Panc1 (cell line): Measurements from ENCODE around the gene PAQR4. TPM values are rescaled to one million over a fixed set of nuclear protein-coding genes. Genes with fewer than 3 reads are reported as not detected.

Experiments
- ATAC-seq: fragments of 200-7000 bp; cut with Tn5 transposase; 2 replicates; pipeline ENCODE4 v1.9.1; 2020; ENCODE audit warnings: mild to moderate bottlenecking, moderate library complexity
- BruUV-seq: library from RNA; stranded (reverse); fragments of 400-500 nt; replicated peaks from 2 replicates; lab custom pipeline; 2021; lab: Mats Ljungman, UMichigan
- CTCF ChIA-PET: fragments of 300-600 bp; sonication (Branson Sonifier 250); formaldehyde crosslinking; loops from one replicate; lab custom pipeline; 2022; ENCODE audit warnings: antibody characterized with exemption; lab: Charles Lee
- POLR2A ChIA-PET: fragments of 300-600 bp; sonication (Branson Sonifier 250); formaldehyde crosslinking; loops from one replicate; lab custom pipeline; 2022; ENCODE audit warnings: antibody characterized with exemption; lab: Charles Lee
- DNase-seq: peaks from one replicate; pipeline ENCODE4 v3.0.0-alpha.2; 2010; ENCODE audit warnings: low read depth, low spot score
- H3K27ac ChIP-seq: 2 replicates; pipeline ENCODE4 v1.5.1; 2011; ENCODE audit warnings: mild to moderate bottlenecking, low read length, inconsistent platforms
- H3K27me3 ChIP-seq: fragments of 200-500 bp; sonication (Bioruptor generic); 2 replicates; pipeline ENCODE4 v1.6.0; 2014; ENCODE audit warnings: low read length, inconsistent platforms; ENCODE audit not compliant: control insufficient read depth, insufficient read depth
- H3K36me3 ChIP-seq: fragments of 200-500 bp; sonication (Bioruptor generic); 2 replicates; pipeline ENCODE4 v1.5.1; 2014; ENCODE audit warnings: inconsistent platforms, mild to moderate bottlenecking, low read length, moderate library complexity; ENCODE audit not compliant: control insufficient read depth, insufficient read depth
- H3K4me1 ChIP-seq: 2 replicates; pipeline ENCODE4 v1.5.1; 2011; ENCODE audit warnings: inconsistent platforms, mild to moderate bottlenecking, low read length, moderate library complexity; ENCODE audit not compliant: control insufficient read depth, insufficient read depth
- H3K4me3 ChIP-seq, 2 experiments: 2 replicates each; pipeline ENCODE4 v1.5.1; 2011 to 2012; ENCODE audit warnings: low read depth in 2 of 2, low read length in 2 of 2, mild to moderate bottlenecking in 2 of 2, inconsistent platforms in 1 of 2, moderate library complexity in 1 of 2
- H3K9me3 ChIP-seq: fragments of 200-500 bp; sonication (Bioruptor generic); 2 replicates; pipeline ENCODE4 v1.5.1; 2014; ENCODE audit warnings: low read depth, mild to moderate bottlenecking, inconsistent platforms, low read length, moderate library complexity; ENCODE audit not compliant: control insufficient read depth, insufficient read depth
- CTCF ChIP-seq: fragments of 450-650 bp; IDR thresholded peaks from 2 replicates; pipeline ENCODE4 v1.5.1; 2017; ENCODE audit warnings: mild to moderate bottlenecking
- POLR2AphosphoS5 ChIP-seq: IDR thresholded peaks from 2 replicates; pipeline ENCODE4 v1.6.1; 2012; ENCODE audit warnings: mild to moderate bottlenecking, low read depth, low read length, moderate library complexity
- REST ChIP-seq, 2 experiments: IDR thresholded peaks; 2 replicates each; pipeline ENCODE4 v1.6.1; 2011 to 2012; ENCODE audit warnings: low read depth in 2 of 2, control low read depth in 1 of 2, low read length in 1 of 2, mild to moderate bottlenecking in 1 of 2, moderate library complexity in 1 of 2; ENCODE audit not compliant: insufficient read depth in 1 of 2
- SIN3A ChIP-seq: IDR thresholded peaks from 2 replicates; pipeline ENCODE4 v1.6.1; 2012; ENCODE audit warnings: low read depth, mild to moderate bottlenecking, low read length, moderate library complexity, borderline replicate concordance; ENCODE audit not compliant: insufficient read depth
- TCF7L2 ChIP-seq: IDR thresholded peaks from 2 replicates; pipeline ENCODE4 v1.6.1; 2011; ENCODE audit warnings: mild to moderate bottlenecking, low read depth, low read length, inconsistent platforms
- in situ Hi-C: cut with HindIII; loops from 2 replicates; pipeline ENCODE4 v1.10.0; 2016; ENCODE audit warnings: low sequenced_read_pairs, low pct_unique_long_range_greater_than_20kb
- intact Hi-C: fragments of 100-400 bp; cut with micrococcal nuclease; formaldehyde crosslinking; loops from one replicate; pipeline ENCODE4 v1.10.0; 2022; ENCODE audit not compliant: unreplicated experiment
- total RNA-seq: library from RNA; stranded (reverse); gene quantifications from one replicate; pipeline ENCODE4 v1.2.1, GENCODE V29; 2021; ENCODE audit not compliant: unreplicated experiment

Gene PAQR4
- total RNA-seq, 1 experiment from 2014 or later = 51.8 TPM

GRCh38 chr16:3010510-3010909, 41.4 kb downstream of the PAQR4 start:
- CTCF ChIA-PET = no interaction called here

DNA sequence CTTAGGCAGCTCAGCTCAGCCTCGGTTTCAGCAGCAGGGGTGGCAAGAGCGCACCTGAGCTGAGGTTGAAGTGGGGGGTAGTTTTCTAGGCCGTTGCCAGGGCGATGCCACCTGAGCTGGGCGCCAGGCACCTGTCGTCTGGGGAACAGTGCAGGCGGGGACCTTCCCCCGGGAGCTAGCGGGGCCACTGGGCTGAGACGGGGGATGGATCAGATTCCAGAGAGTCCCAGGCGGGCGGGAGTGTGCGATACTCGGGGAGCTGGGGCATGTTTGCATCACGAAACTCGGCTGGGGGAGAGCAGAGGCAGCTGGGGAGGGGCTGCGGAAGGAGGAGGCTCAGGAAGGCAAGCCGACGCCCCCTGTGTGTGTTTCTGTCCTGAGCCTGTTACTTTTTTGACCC, 43.1 kb downstream of the PAQR4 start:
- Histone ChIP-seq H3K4me1 (peaks cover 26% of the 10 kb centered on the region), H3K27ac (no peak overlapping the region), H3K9me3 (no peaks in the 10 kb centered on the region), H3K27me3 (no peaks in the 10 kb centered on the region), H3K4me3 (no peak overlapping the region), H3K36me3 (no peaks in the 10 kb centered on the region)
- TF ChIP-seq REST (IDR thresholded peaks at IDR 0.05; ENCODE audit: insufficient read depth in 1 of 2, low read depth in 2 of 2, low read length in 1 of 2) (no peak), TCF7L2 (no peak), CTCF (no peak), SIN3A (no peak), POLR2AphosphoS5 (no peak)
- DNase-seq (no peak), ATAC-seq (no peak)
- in situ Hi-C loops = no loop called here
- POLR2A ChIA-PET = no interaction called here
- intact Hi-C loops = no loop called here
- no TSS peak for BruUV-seq
- CTCF ChIA-PET = no interaction called here

More at GRCh38 chr16:3010510-3010909, 41.4 kb downstream of the PAQR4 start:
- TF ChIP-seq POLR2AphosphoS5 (no peak), CTCF (no peak), SIN3A (no peak)
- BruUV-seq = no TSS peak
- DNase-seq (no peak), ATAC-seq (no peak)
- peaks cover 36% of the 10 kb centered on the region for H3K4me1 ChIP-seq
- H3K27ac ChIP-seq = no peak overlapping the region
- intact Hi-C loops (no loop called here), in situ Hi-C loops (no loop called here)
- no peaks in the 10 kb centered on the region for H3K27me3 ChIP-seq
- POLR2A ChIA-PET = interaction anchor here (0.7 kb wide), 1 partner anchor 48 kb away, joined by 4 read pairs; no protein-coding TSS in a partner anchor
- H3K4me3 ChIP-seq = no peak overlapping the region
- no peaks in the 10 kb centered on the region for H3K36me3 ChIP-seq
- no peaks in the 10 kb centered on the region for H3K9me3 ChIP-seq
